ENCODE results near the gene HOXD4. TPM values are rescaled to one million over a fixed set of nuclear protein-coding genes. Genes with fewer than 3 reads are reported as not detected.

HOXD4 gene
- total RNA-seq, 1 experiment from 2014 or later, result not detected

DNA sequence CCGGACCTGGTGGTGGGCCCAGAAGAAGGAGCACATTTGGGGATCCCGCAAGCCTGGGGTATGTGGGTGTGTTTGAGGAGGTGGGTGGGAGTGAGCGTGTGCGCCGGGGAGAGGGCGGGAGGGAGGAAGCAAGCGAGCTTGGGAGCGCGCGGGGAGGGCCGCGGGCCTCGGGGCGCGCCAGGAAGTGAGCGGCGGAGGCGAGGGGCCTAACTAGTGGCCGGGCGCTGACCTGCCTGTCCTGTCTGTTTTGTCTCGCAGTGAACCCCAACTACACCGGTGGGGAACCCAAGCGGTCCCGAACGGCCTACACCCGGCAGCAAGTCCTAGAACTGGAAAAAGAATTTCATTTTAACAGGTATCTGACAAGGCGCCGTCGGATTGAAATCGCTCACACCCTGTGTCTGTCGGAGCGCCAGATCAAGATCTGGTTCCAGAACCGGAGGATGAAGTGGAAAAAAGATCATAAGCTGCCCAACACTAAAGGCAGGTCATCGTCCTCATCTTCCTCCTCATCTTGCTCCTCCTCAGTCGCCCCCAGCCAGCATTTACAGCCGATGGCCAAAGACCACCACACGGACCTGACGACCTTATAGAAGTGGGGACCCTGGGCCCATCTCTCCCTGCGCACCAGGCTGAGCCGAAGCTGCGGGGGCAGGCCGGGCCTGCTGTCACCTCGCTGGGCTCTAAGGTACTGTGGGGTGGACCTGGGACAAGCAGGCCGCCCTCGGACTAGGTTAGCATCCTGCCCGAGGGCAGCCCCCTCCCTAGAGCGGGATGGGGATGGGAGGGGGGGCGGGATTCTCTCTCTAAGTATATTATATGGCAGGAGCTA is 1.2 kb downstream of the HOXD4 start:
- ATAC-seq (no peak), DNase-seq (ENCODE audit: low spot score) (no peak)
- ChIA-PET CTCF (interaction anchor here (0.9 to 2.0 kb wide), 4 partner anchors 11 to 402 kb away, joined by 3 to 5 read pairs (median 4); no protein-coding TSS in a partner anchor), POLR2A (no interaction called here)
- Mint-ChIP-seq H3K9me3 (no peaks in the 10 kb centered on the region), H3K4me3 (peak overlapping the region; percentile 35), H3K27me3 (ENCODE audit: low read depth) (peaks cover 100% of the 10 kb centered on the region), H3K27ac (no peak overlapping the region), H3K36me3 (no peaks in the 10 kb centered on the region), H3K4me1 (peaks cover 31% of the 10 kb centered on the region)
- TF ChIP-seq SMAD4 (CRISPR knock-in tag; IDR thresholded peaks at IDR 0.05) (no peak), OVOL2 (CRISPR knock-in tag; IDR thresholded peaks at IDR 0.05; ENCODE audit: borderline replicate concordance) (no peak), ZNF232 (CRISPR knock-in tag; IDR thresholded peaks at IDR 0.05) (no peak), FOXJ3 (CRISPR knock-in tag; IDR thresholded peaks at IDR 0.05; ENCODE audit: borderline replicate concordance) (no peak), ETV6 (CRISPR knock-in tag; IDR thresholded peaks at IDR 0.05) (no peak), FOXK1 (CRISPR knock-in tag; IDR thresholded peaks at IDR 0.05) (no peak), NR3C1 (CRISPR knock-in tag; conservative IDR thresholded peaks at IDR 0.05; ENCODE audit: low read depth) (no peak)
- TF ChIP-seq, protein P1, sequence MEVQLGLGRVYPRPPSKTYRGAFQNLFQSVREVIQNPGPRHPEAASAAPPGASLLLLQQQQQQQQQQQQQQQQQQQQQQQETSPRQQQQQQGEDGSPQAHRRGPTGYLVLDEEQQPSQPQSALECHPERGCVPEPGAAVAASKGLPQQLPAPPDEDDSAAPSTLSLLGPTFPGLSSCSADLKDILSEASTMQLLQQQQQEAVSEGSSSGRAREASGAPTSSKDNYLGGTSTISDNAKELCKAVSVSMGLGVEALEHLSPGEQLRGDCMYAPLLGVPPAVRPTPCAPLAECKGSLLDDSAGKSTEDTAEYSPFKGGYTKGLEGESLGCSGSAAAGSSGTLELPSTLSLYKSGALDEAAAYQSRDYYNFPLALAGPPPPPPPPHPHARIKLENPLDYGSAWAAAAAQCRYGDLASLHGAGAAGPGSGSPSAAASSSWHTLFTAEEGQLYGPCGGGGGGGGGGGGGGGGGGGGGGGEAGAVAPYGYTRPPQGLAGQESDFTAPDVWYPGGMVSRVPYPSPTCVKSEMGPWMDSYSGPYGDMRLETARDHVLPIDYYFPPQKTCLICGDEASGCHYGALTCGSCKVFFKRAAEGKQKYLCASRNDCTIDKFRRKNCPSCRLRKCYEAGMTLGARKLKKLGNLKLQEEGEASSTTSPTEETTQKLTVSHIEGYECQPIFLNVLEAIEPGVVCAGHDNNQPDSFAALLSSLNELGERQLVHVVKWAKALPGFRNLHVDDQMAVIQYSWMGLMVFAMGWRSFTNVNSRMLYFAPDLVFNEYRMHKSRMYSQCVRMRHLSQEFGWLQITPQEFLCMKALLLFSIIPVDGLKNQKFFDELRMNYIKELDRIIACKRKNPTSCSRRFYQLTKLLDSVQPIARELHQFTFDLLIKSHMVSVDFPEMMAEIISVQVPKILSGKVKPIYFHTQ (CRISPR knock-in tag; IDR thresholded peaks at IDR 0.05), result no peak
- TF ChIP-seq, protein P2, sequence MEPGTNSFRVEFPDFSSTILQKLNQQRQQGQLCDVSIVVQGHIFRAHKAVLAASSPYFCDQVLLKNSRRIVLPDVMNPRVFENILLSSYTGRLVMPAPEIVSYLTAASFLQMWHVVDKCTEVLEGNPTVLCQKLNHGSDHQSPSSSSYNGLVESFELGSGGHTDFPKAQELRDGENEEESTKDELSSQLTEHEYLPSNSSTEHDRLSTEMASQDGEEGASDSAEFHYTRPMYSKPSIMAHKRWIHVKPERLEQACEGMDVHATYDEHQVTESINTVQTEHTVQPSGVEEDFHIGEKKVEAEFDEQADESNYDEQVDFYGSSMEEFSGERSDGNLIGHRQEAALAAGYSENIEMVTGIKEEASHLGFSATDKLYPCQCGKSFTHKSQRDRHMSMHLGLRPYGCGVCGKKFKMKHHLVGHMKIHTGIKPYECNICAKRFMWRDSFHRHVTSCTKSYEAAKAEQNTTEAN (CRISPR knock-in tag; IDR thresholded peaks at IDR 0.05), result no peak
- TF ChIP-seq, protein P3, sequence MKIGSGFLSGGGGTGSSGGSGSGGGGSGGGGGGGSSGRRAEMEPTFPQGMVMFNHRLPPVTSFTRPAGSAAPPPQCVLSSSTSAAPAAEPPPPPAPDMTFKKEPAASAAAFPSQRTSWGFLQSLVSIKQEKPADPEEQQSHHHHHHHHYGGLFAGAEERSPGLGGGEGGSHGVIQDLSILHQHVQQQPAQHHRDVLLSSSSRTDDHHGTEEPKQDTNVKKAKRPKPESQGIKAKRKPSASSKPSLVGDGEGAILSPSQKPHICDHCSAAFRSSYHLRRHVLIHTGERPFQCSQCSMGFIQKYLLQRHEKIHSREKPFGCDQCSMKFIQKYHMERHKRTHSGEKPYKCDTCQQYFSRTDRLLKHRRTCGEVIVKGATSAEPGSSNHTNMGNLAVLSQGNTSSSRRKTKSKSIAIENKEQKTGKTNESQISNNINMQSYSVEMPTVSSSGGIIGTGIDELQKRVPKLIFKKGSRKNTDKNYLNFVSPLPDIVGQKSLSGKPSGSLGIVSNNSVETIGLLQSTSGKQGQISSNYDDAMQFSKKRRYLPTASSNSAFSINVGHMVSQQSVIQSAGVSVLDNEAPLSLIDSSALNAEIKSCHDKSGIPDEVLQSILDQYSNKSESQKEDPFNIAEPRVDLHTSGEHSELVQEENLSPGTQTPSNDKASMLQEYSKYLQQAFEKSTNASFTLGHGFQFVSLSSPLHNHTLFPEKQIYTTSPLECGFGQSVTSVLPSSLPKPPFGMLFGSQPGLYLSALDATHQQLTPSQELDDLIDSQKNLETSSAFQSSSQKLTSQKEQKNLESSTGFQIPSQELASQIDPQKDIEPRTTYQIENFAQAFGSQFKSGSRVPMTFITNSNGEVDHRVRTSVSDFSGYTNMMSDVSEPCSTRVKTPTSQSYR (CRISPR knock-in tag; IDR thresholded peaks at IDR 0.05), result no peak
- TF ChIP-seq, protein P4, sequence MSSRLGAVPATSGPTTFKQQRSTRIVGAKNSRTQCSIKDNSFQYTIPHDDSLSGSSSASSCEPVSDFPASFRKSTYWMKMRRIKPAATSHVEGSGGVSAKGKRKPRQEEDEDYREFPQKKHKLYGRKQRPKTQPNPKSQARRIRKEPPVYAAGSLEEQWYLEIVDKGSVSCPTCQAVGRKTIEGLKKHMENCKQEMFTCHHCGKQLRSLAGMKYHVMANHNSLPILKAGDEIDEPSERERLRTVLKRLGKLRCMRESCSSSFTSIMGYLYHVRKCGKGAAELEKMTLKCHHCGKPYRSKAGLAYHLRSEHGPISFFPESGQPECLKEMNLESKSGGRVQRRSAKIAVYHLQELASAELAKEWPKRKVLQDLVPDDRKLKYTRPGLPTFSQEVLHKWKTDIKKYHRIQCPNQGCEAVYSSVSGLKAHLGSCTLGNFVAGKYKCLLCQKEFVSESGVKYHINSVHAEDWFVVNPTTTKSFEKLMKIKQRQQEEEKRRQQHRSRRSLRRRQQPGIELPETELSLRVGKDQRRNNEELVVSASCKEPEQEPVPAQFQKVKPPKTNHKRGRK (CRISPR knock-in tag; IDR thresholded peaks at IDR 0.05; ENCODE audit: borderline replicate concordance), result no peak
- TF ChIP-seq, protein P5, sequence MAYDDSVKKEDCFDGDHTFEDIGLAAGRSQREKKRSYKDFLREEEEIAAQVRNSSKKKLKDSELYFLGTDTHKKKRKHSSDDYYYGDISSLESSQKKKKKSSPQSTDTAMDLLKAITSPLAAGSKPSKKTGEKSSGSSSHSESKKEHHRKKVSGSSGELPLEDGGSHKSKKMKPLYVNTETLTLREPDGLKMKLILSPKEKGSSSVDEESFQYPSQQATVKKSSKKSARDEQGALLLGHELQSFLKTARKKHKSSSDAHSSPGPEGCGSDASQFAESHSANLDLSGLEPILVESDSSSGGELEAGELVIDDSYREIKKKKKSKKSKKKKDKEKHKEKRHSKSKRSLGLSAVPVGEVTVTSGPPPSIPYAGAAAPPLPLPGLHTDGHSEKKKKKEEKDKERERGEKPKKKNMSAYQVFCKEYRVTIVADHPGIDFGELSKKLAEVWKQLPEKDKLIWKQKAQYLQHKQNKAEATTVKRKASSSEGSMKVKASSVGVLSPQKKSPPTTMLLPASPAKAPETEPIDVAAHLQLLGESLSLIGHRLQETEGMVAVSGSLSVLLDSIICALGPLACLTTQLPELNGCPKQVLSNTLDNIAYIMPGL (CRISPR knock-in tag; IDR thresholded peaks at IDR 0.05), result no peak
- TF ChIP-seq, protein P6, sequence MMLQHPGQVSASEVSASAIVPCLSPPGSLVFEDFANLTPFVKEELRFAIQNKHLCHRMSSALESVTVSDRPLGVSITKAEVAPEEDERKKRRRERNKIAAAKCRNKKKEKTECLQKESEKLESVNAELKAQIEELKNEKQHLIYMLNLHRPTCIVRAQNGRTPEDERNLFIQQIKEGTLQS (CRISPR knock-in tag; conservative IDR thresholded peaks at IDR 0.05), result no peak
- TF ChIP-seq, protein P7, sequence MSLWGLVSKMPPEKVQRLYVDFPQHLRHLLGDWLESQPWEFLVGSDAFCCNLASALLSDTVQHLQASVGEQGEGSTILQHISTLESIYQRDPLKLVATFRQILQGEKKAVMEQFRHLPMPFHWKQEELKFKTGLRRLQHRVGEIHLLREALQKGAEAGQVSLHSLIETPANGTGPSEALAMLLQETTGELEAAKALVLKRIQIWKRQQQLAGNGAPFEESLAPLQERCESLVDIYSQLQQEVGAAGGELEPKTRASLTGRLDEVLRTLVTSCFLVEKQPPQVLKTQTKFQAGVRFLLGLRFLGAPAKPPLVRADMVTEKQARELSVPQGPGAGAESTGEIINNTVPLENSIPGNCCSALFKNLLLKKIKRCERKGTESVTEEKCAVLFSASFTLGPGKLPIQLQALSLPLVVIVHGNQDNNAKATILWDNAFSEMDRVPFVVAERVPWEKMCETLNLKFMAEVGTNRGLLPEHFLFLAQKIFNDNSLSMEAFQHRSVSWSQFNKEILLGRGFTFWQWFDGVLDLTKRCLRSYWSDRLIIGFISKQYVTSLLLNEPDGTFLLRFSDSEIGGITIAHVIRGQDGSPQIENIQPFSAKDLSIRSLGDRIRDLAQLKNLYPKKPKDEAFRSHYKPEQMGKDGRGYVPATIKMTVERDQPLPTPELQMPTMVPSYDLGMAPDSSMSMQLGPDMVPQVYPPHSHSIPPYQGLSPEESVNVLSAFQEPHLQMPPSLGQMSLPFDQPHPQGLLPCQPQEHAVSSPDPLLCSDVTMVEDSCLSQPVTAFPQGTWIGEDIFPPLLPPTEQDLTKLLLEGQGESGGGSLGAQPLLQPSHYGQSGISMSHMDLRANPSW (CRISPR knock-in tag; conservative IDR thresholded peaks at IDR 0.05; ENCODE audit: low read depth), result no peak
- TF ChIP-seq, protein P8, sequence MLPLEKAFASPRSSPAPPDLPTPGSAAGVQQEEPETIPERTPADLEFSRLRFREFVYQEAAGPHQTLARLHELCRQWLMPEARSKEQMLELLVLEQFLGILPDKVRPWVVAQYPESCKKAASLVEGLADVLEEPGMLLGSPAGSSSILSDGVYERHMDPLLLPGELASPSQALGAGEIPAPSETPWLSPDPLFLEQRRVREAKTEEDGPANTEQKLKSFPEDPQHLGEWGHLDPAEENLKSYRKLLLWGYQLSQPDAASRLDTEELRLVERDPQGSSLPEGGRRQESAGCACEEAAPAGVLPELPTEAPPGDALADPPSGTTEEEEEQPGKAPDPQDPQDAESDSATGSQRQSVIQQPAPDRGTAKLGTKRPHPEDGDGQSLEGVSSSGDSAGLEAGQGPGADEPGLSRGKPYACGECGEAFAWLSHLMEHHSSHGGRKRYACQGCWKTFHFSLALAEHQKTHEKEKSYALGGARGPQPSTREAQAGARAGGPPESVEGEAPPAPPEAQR (CRISPR knock-in tag; IDR thresholded peaks at IDR 0.05), result no peak
